GM20000 (cell line): ENCODE measurements around the gene PRMT2.
"Not testable (repeated sequence)": the region's sequence is repeated elsewhere in the genome, so short reads cannot be mapped to it uniquely, and the experiment has no call there.

Experiments
- DNase-seq: peaks from one replicate; pipeline ENCODE4 v3.0.0; 2012; ENCODE audit warnings: low spot score
- CTCF ChIP-seq: IDR thresholded peaks from 2 replicates; pipeline ENCODE4 v1.5.1; 2012; ENCODE audit warnings: mild to moderate bottlenecking, control low read depth; ENCODE audit errors: extremely low read depth, missing control alignments

The PRMT2 gene

GRCh38 chr21:46626536-46626935 is 8.9 kb upstream of the PRMT2 start:
- no peak for TF ChIP-seq CTCF
- no peak for DNase-seq

GRCh38 chr21:46626975-46627501 is 8.4 kb upstream of the PRMT2 start:
- DNase-seq: no peak
- no peak for TF ChIP-seq CTCF

GRCh38 chr21:46627726-46628125 is 7.7 kb upstream of the PRMT2 start:
- no peak for DNase-seq

GRCh38 chr21:46628868-46629267 is 6.6 kb upstream of the PRMT2 start:
- DNase-seq: no peak
- no peak for TF ChIP-seq CTCF

More at GRCh38 chr21:46627726-46628125, 7.7 kb upstream of the PRMT2 start:
- TF ChIP-seq CTCF: no peak

GRCh38 chr21:46630915-46631314 is 4.6 kb upstream of the PRMT2 start:
- DNase-seq: not testable (repeated sequence)

- no peak for TF ChIP-seq CTCF
- no peak for DNase-seq
Observed at GRCh38 chr21:46633566-46633965, 1.9 kb upstream of the PRMT2 start.

- TF ChIP-seq CTCF: no peak
- no peak for DNase-seq
Observed at GRCh38 chr21:46634427-46634826, 1.0 kb upstream of the PRMT2 start.

GRCh38 chr21:46634966-46635323 is 529 bp upstream of the PRMT2 start:
- peak; percentile 39 for DNase-seq
- TF ChIP-seq CTCF: no peak
